Uterus (tissue), 4 donors: ENCODE measurements around the gene SNAPC1. TPM values are rescaled to one million over a fixed set of nuclear protein-coding genes. Genes with fewer than 3 reads are reported as not detected.
A peak's percentile ranks its signal among the peaks of the same experiment; 100 is the strongest.

Experiments
- DNase-seq, 2 donors: peaks; one replicate each; pipeline ENCODE4 v3.0.0-alpha.2; 2019 to 2020
- H3K27ac ChIP-seq, 2 donors: fragments of 200-600 bp; sonication (generic); 1 replicate in 1 of 2; 2 replicates in 1 of 2; pipeline ENCODE4 v1.5.1; 2016 to 2018
- H3K27me3 ChIP-seq, 2 donors: fragments of 200-600 bp; sonication (generic); one replicate each; pipeline ENCODE4 v1.5.1; 2018 to 2019; ENCODE audit warnings: control low read depth in 1 of 2
- H3K36me3 ChIP-seq, 2 donors: fragments of 200-600 bp; sonication (generic); one replicate each; pipeline ENCODE4 v1.5.1; 2019; ENCODE audit warnings: control low read depth in 1 of 2
- H3K4me1 ChIP-seq, 2 donors: fragments of 200-600 bp; sonication (generic); one replicate each; pipeline ENCODE4 v1.5.1; 2018 to 2019; ENCODE audit warnings: control low read depth in 1 of 2
- H3K4me3 ChIP-seq, 2 donors: fragments of 200-600 bp; sonication (generic); 1 replicate in 1 of 2; 2 replicates in 1 of 2; pipeline ENCODE4 v1.5.1; 2018 to 2019; ENCODE audit warnings: mild to moderate bottlenecking in 1 of 2
- H3K9me3 ChIP-seq, 2 donors: fragments of 200-600 bp; sonication (generic); one replicate each; pipeline ENCODE4 v1.5.1; 2019; ENCODE audit warnings: control low read depth in 1 of 2
- POLR2A ChIP-seq, 2 donors: fragments of 450-650 bp; IDR thresholded peaks; one replicate each; pipeline ENCODE4 v1.6.1; 2016; ENCODE audit warnings: antibody characterized with exemption in 2 of 2, mild to moderate bottlenecking in 1 of 2, moderate library complexity in 1 of 2
- intact Hi-C: fragments of 100-400 bp; cut with DNase I; formaldehyde crosslinking; loops from one replicate; pipeline ENCODE4 v1.15.1; 2023; ENCODE audit warnings: low total_unique reads
- total RNA-seq, 4 donors: library from RNA; depleted of rRNA in 3 of 4; stranded (reverse); fragments of >200 nt in 3 of 4; gene quantifications; one replicate each; pipeline versions ENCODE4 v1.1.0 to v1.2.4, GENCODE V29; 2014 to 2023
- TF ChIP-seq, protein P1 (sequence below), 4 experiments: fragments of 200-600 bp in 2 of 4; fragments of 450-650 bp in 2 of 4; sonication (generic) in 2 of 4; IDR thresholded peaks; one replicate each; pipeline ENCODE4 v1.5.1; 2016 to 2019; ENCODE audit warnings: antibody characterized with exemption in 4 of 4, mild to moderate bottlenecking in 2 of 4, moderate library complexity in 1 of 4
- donor health status: DM: yes; HTN: yes; CAD: no.

SNAPC1 gene
- total RNA-seq, 4 donors from 2014 or later, result 7.0 to 16.4 (median 11.6) TPM

- Histone ChIP-seq H3K4me1 (no peaks in the 10 kb centered on the region), H3K9me3 (no peaks in the 10 kb centered on the region), H3K4me3 (no peak overlapping the region), H3K36me3 (no peaks in the 10 kb centered on the region), H3K27ac (no peak overlapping the region), H3K27me3 (no peaks in the 10 kb centered on the region)
- intact Hi-C loops, result no loop called here
- TF ChIP-seq, protein P1, sequence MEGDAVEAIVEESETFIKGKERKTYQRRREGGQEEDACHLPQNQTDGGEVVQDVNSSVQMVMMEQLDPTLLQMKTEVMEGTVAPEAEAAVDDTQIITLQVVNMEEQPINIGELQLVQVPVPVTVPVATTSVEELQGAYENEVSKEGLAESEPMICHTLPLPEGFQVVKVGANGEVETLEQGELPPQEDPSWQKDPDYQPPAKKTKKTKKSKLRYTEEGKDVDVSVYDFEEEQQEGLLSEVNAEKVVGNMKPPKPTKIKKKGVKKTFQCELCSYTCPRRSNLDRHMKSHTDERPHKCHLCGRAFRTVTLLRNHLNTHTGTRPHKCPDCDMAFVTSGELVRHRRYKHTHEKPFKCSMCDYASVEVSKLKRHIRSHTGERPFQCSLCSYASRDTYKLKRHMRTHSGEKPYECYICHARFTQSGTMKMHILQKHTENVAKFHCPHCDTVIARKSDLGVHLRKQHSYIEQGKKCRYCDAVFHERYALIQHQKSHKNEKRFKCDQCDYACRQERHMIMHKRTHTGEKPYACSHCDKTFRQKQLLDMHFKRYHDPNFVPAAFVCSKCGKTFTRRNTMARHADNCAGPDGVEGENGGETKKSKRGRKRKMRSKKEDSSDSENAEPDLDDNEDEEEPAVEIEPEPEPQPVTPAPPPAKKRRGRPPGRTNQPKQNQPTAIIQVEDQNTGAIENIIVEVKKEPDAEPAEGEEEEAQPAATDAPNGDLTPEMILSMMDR (IDR thresholded peaks at IDR 0.05), result no peak
- no peak for TF ChIP-seq POLR2A (IDR thresholded peaks at IDR 0.05)
- DNase-seq, result no peak
These were observed 12.4 kb upstream of the SNAPC1 start for GRCh38 chr14:61749867-61750266.

GRCh38 chr14:61750708-61751474, 11.3 kb upstream of the SNAPC1 start:
- H3K4me3 ChIP-seq, result peak overlapping the region; percentile 26 to 63
- peak; percentile 73 to 76 for DNase-seq
- TF ChIP-seq POLR2A (IDR thresholded peaks at IDR 0.05), result peak; percentile 65 to 67
- TF ChIP-seq, protein P1 (IDR thresholded peaks at IDR 0.05), result no peak

GRCh38 chr14:61751475-61751989, 10.7 kb upstream of the SNAPC1 start:
- no peak for DNase-seq
- H3K27ac ChIP-seq, result peak overlapping the region; percentile 75 to 85
- H3K36me3 ChIP-seq, result no peaks in the 10 kb centered on the region
- no peaks in the 10 kb centered on the region for H3K27me3 ChIP-seq
- no peaks in the 10 kb centered on the region for H3K9me3 ChIP-seq
- intact Hi-C loops, result no loop called here
- H3K4me3 ChIP-seq, result peak overlapping the region; percentile 26 to 63
- TF ChIP-seq, protein P1 (IDR thresholded peaks at IDR 0.05), result no peak
- TF ChIP-seq POLR2A (IDR thresholded peaks at IDR 0.05), result no peak
- H3K4me1 ChIP-seq, result no peaks in the 10 kb centered on the region

More at GRCh38 chr14:61750708-61751474, 11.3 kb upstream of the SNAPC1 start:
- H3K27ac ChIP-seq, result peak overlapping the region; percentile 75 to 85
- intact Hi-C loops, result no loop called here
- H3K4me1 ChIP-seq, result no peaks in the 10 kb centered on the region
- no peaks in the 10 kb centered on the region for H3K27me3 ChIP-seq
- no peaks in the 10 kb centered on the region for H3K36me3 ChIP-seq
- H3K9me3 ChIP-seq, result no peaks in the 10 kb centered on the region

- Histone ChIP-seq H3K9me3 (no peaks in the 10 kb centered on the region), H3K36me3 (no peaks in the 10 kb centered on the region), H3K4me1 (no peaks in the 10 kb centered on the region), H3K4me3 (no peak overlapping the region), H3K27ac (no peak overlapping the region), H3K27me3 (no peaks in the 10 kb centered on the region)
- TF ChIP-seq, protein P1 (IDR thresholded peaks at IDR 0.05), result no peak
- TF ChIP-seq POLR2A (IDR thresholded peaks at IDR 0.05), result no peak
- no peak for DNase-seq
- intact Hi-C loops, result no loop called here
These were observed 9.6 kb upstream of the SNAPC1 start for GRCh38 chr14:61752626-61753025.

GRCh38 chr14:61753631-61754030, 8.6 kb upstream of the SNAPC1 start:
- no peaks in the 10 kb centered on the region for H3K27me3 ChIP-seq
- intact Hi-C loops, result no loop called here
- TF ChIP-seq, protein P1 (IDR thresholded peaks at IDR 0.05), result no peak
- TF ChIP-seq POLR2A (IDR thresholded peaks at IDR 0.05), result no peak

More at GRCh38 chr14:61753631-61754030, 8.6 kb upstream of the SNAPC1 start:
- no peak for DNase-seq
- Histone ChIP-seq H3K4me1 (no peaks in the 10 kb centered on the region), H3K36me3 (no peaks in the 10 kb centered on the region), H3K9me3 (no peaks in the 10 kb centered on the region), H3K27ac (no peak overlapping the region), H3K4me3 (no peak overlapping the region)
